ENCODE results near the gene FAM83C. TPM values are rescaled to one million over a fixed set of nuclear protein-coding genes. Genes with fewer than 3 reads are reported as not detected.

FAM83C gene
- total RNA-seq, 1 donor from 2014 or later: not detected

GRCh38 chr20:35285806-35286076 lies 6.5 kb downstream of the FAM83C start:
- Histone ChIP-seq H3K9ac (ENCODE audit: low read depth in 1 of 3, low read length in 3 of 3) (no peak overlapping the region), H3K27ac (ENCODE audit: low read depth, low read length) (no peak overlapping the region), H3K9me3 (ENCODE audit: control insufficient read depth in 3 of 3, low read length in 3 of 3) (no peaks in the 10 kb centered on the region), H3K4me1 (ENCODE audit: control insufficient read depth in 3 of 3, insufficient read depth in 3 of 3, low read length in 3 of 3) (peaks cover 15 to 18% (median 18%) of the 10 kb centered on the region in 3 donors), H3K4me3 (ENCODE audit: low read length in 3 of 3) (peak overlapping the region in 1 of 3 donors; percentile 93), H3K36me3 (ENCODE audit: control insufficient read depth in 3 of 3, insufficient read depth in 3 of 3, low read length in 3 of 3) (peaks cover under 1 to 4% (median 2%) of the 10 kb centered on the region in 3 donors), H3K27me3 (ENCODE audit: control insufficient read depth in 3 of 3, insufficient read depth in 3 of 3, low read length in 3 of 3) (peaks cover 3 to 7% (median 7%) of the 10 kb centered on the region in 3 donors)

- no peaks in the 10 kb centered on the region for H3K9me3 ChIP-seq (ENCODE audit: control insufficient read depth in 3 of 3, low read length in 3 of 3)
- peaks cover 15 to 18% (median 18%) of the 10 kb centered on the region in 3 donors for H3K4me1 ChIP-seq (ENCODE audit: control insufficient read depth in 3 of 3, insufficient read depth in 3 of 3, low read length in 3 of 3)
- peaks cover 3 to 7% (median 3%) of the 10 kb centered on the region in 3 donors for H3K27me3 ChIP-seq (ENCODE audit: control insufficient read depth in 3 of 3, insufficient read depth in 3 of 3, low read length in 3 of 3)
- peaks cover 6 to 9% (median 8%) of the 10 kb centered on the region in 3 donors for H3K36me3 ChIP-seq (ENCODE audit: control insufficient read depth in 3 of 3, insufficient read depth in 3 of 3, low read length in 3 of 3)
- peak overlapping the region; percentile 62 for H3K27ac ChIP-seq (ENCODE audit: low read depth, low read length)
- H3K4me3 ChIP-seq (ENCODE audit: low read length in 3 of 3): peak overlapping the region; percentile 64 to 93 (median 86)
- H3K9ac ChIP-seq (ENCODE audit: low read depth in 1 of 3, low read length in 3 of 3): peak overlapping the region; percentile 83 to 89 (median 89)
These were observed 7.0 kb downstream of the FAM83C start for GRCh38 chr20:35284992-35285805.

GRCh38 chr20:35284267-35284991 lies 7.8 kb downstream of the FAM83C start, which contains the start of gene EIF6:
Gene EIF6, minus strand, starts transcription at chr20:35284772. Its CDS starts 285 bp downstream, at chr20:35284487.
- Histone ChIP-seq H3K27me3 (ENCODE audit: control insufficient read depth in 3 of 3, insufficient read depth in 3 of 3, low read length in 3 of 3) (peaks cover 3 to 7% (median 3%) of the 10 kb centered on the region in 3 donors), H3K36me3 (ENCODE audit: control insufficient read depth in 3 of 3, insufficient read depth in 3 of 3, low read length in 3 of 3) (peaks cover 13 to 16% (median 15%) of the 10 kb centered on the region in 3 donors), H3K27ac (ENCODE audit: low read depth, low read length) (peak within 1 kb of the TSS; percentile 62), H3K9me3 (ENCODE audit: control insufficient read depth in 3 of 3, low read length in 3 of 3) (no peaks in the 10 kb centered on the region), H3K4me1 (ENCODE audit: control insufficient read depth in 3 of 3, insufficient read depth in 3 of 3, low read length in 3 of 3) (peaks cover 15 to 18% (median 18%) of the 10 kb centered on the region in 3 donors), H3K4me3 (ENCODE audit: low read length in 3 of 3) (peak within 1 kb of the TSS; percentile 64 to 93 (median 86)), H3K9ac (ENCODE audit: low read depth in 1 of 3, low read length in 3 of 3) (peak within 1 kb of the TSS; percentile 83 to 89 (median 89))

GRCh38 chr20:35283441-35284266 lies 8.6 kb downstream of the FAM83C start:
- H3K4me3 ChIP-seq (ENCODE audit: low read length in 3 of 3): peak overlapping the region; percentile 64 to 93 (median 86)
- H3K9me3 ChIP-seq (ENCODE audit: control insufficient read depth in 3 of 3, low read length in 3 of 3): no peaks in the 10 kb centered on the region
- H3K9ac ChIP-seq (ENCODE audit: low read depth in 1 of 3, low read length in 3 of 3): peak overlapping the region; percentile 83 to 89 (median 89)
- peak overlapping the region; percentile 62 for H3K27ac ChIP-seq (ENCODE audit: low read depth, low read length)
- H3K27me3 ChIP-seq (ENCODE audit: control insufficient read depth in 3 of 3, insufficient read depth in 3 of 3, low read length in 3 of 3): peaks cover 3 to 7% (median 3%) of the 10 kb centered on the region in 3 donors
- H3K4me1 ChIP-seq (ENCODE audit: control insufficient read depth in 3 of 3, insufficient read depth in 3 of 3, low read length in 3 of 3): peaks cover 15 to 22% (median 18%) of the 10 kb centered on the region in 3 donors
- H3K36me3 ChIP-seq (ENCODE audit: control insufficient read depth in 3 of 3, insufficient read depth in 3 of 3, low read length in 3 of 3): peaks cover 21 to 24% (median 23%) of the 10 kb centered on the region in 3 donors

- peaks cover 23 to 27% (median 24%) of the 10 kb centered on the region in 3 donors for H3K36me3 ChIP-seq (ENCODE audit: control insufficient read depth in 3 of 3, insufficient read depth in 3 of 3, low read length in 3 of 3)
- H3K27ac ChIP-seq (ENCODE audit: low read depth, low read length): no peak overlapping the region
- no peaks in the 10 kb centered on the region for H3K27me3 ChIP-seq (ENCODE audit: control insufficient read depth in 3 of 3, insufficient read depth in 3 of 3, low read length in 3 of 3)
- H3K9me3 ChIP-seq (ENCODE audit: control insufficient read depth in 3 of 3, low read length in 3 of 3): no peaks in the 10 kb centered on the region
- H3K4me1 ChIP-seq (ENCODE audit: control insufficient read depth in 3 of 3, insufficient read depth in 3 of 3, low read length in 3 of 3): peaks cover 27 to 35% (median 31%) of the 10 kb centered on the region in 3 donors
- no peak overlapping the region for H3K4me3 ChIP-seq (ENCODE audit: low read length in 3 of 3)
- H3K9ac ChIP-seq (ENCODE audit: low read depth in 1 of 3, low read length in 3 of 3): no peak overlapping the region
These were observed 10.6 kb downstream of the FAM83C start for GRCh38 chr20:35281506-35282101.

- Histone ChIP-seq H3K27me3 (ENCODE audit: control insufficient read depth in 3 of 3, insufficient read depth in 3 of 3, low read length in 3 of 3) (no peaks in the 10 kb centered on the region), H3K4me3 (ENCODE audit: low read length in 3 of 3) (no peak overlapping the region), H3K36me3 (ENCODE audit: control insufficient read depth in 3 of 3, insufficient read depth in 3 of 3, low read length in 3 of 3) (peaks cover 24 to 28% (median 27%) of the 10 kb centered on the region in 3 donors), H3K27ac (ENCODE audit: low read depth, low read length) (no peak overlapping the region), H3K9me3 (ENCODE audit: control insufficient read depth in 3 of 3, low read length in 3 of 3) (no peaks in the 10 kb centered on the region), H3K4me1 (ENCODE audit: control insufficient read depth in 3 of 3, insufficient read depth in 3 of 3, low read length in 3 of 3) (peaks cover 30 to 40% (median 37%) of the 10 kb centered on the region in 3 donors), H3K9ac (ENCODE audit: low read depth in 1 of 3, low read length in 3 of 3) (peak overlapping the region in 1 of 3 donors; percentile 33)
These were observed 11.7 kb downstream of the FAM83C start for GRCh38 chr20:35280523-35280922.

- Histone ChIP-seq H3K36me3 (ENCODE audit: control insufficient read depth in 3 of 3, insufficient read depth in 3 of 3, low read length in 3 of 3) (peaks cover 28 to 29% (median 29%) of the 10 kb centered on the region in 3 donors), H3K9me3 (ENCODE audit: control insufficient read depth in 3 of 3, low read length in 3 of 3) (no peaks in the 10 kb centered on the region), H3K4me1 (ENCODE audit: control insufficient read depth in 3 of 3, insufficient read depth in 3 of 3, low read length in 3 of 3) (peaks cover 24 to 33% (median 31%) of the 10 kb centered on the region in 3 donors), H3K4me3 (ENCODE audit: low read length in 3 of 3) (no peak overlapping the region), H3K9ac (ENCODE audit: low read depth in 1 of 3, low read length in 3 of 3) (no peak overlapping the region), H3K27me3 (ENCODE audit: control insufficient read depth in 3 of 3, insufficient read depth in 3 of 3, low read length in 3 of 3) (no peaks in the 10 kb centered on the region), H3K27ac (ENCODE audit: low read depth, low read length) (no peak overlapping the region)
These were observed 12.6 kb downstream of the FAM83C start for GRCh38 chr20:35279533-35280174.

- Histone ChIP-seq H3K27me3 (ENCODE audit: control insufficient read depth in 3 of 3, insufficient read depth in 3 of 3, low read length in 3 of 3) (no peaks in the 10 kb centered on the region), H3K36me3 (ENCODE audit: control insufficient read depth in 3 of 3, insufficient read depth in 3 of 3, low read length in 3 of 3) (peaks cover 29 to 31% (median 30%) of the 10 kb centered on the region in 3 donors), H3K27ac (ENCODE audit: low read depth, low read length) (no peak overlapping the region), H3K9ac (ENCODE audit: low read depth in 1 of 3, low read length in 3 of 3) (no peak overlapping the region), H3K4me1 (ENCODE audit: control insufficient read depth in 3 of 3, insufficient read depth in 3 of 3, low read length in 3 of 3) (peaks cover 24 to 31% (median 31%) of the 10 kb centered on the region in 3 donors), H3K4me3 (ENCODE audit: low read length in 3 of 3) (no peak overlapping the region), H3K9me3 (ENCODE audit: control insufficient read depth in 3 of 3, low read length in 3 of 3) (no peaks in the 10 kb centered on the region)
These were observed 13.2 kb downstream of the FAM83C start for GRCh38 chr20:35279040-35279439.
